Mucosa of gallbladder (tissue), 1 donor: ENCODE results near the gene ACTL7A. TPM values are rescaled to one million over a fixed set of nuclear protein-coding genes. Genes with fewer than 3 reads are reported as not detected.
"Not testable (repeated sequence)": the region's sequence is repeated elsewhere in the genome, so short reads cannot be mapped to it uniquely, and the experiment has no call there.

Experiments
- DNase-seq: peaks from one replicate; pipeline ENCODE4 v3.0.0-alpha.2; 2020; ENCODE audit warnings: low spot score
- total RNA-seq: library from RNA; stranded (reverse); gene quantifications from one replicate; pipeline ENCODE4 v1.2.1, GENCODE V29; 2021
- donor health status: DM: no; HTN: no; CAD: no.

ACTL7A gene
- total RNA-seq = not detected

DNA sequence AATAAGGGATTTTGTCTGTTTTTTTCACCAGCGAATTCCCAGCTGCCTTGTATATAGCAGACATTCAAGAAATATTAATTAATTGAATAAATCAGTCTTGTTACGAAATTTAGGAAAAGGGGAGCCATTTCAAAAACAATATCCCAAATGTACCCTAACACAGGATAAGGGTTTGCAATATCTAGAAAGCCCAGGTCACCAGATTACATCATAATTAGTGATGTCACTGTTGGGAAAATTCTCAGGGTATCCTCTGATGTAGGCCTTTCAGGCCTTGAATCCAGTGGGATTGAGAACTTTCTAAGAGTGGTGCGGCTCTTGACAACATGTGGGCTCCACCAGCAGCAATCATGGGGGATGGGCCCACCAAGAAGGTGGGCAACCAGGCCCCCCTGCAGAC, at the start of gene ACTL7A:
ACTL7A (plus strand) TSS at position 270 of the 400 bp plus-strand sequence; CDS start at position 327, 57 bp downstream.
- no peak for DNase-seq

DNA sequence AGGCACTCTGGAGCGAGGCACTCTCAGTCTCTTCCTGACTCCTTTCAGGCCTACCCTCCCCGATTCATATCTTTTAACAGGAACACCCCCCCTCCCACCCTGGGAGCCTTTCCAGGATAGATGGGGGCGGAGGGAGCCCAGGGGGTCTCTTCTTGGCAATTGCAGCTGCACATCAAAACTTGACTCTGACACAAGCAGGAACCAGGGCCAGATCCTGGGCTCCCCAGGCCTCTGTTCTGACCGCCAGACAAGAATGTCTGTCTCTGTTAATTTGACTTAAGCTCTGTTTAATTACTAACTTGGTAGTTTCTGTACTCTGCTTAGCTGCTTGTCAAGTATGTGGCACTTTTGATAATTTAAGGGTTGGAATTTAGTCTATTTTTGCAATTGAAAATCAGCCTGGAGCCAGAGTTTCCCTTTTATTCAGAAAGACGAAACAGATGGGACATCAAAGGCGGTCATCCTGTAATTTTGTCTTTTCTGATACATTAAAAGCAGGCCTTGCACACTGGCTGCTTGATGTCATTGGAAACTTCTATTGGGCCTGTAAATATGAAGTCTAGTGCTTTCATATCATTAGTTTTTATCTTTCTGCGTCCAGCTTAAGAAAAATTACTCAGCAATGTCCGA, 49.6 kb upstream of the ACTL7A start:
- DNase-seq = no peak

DNA sequence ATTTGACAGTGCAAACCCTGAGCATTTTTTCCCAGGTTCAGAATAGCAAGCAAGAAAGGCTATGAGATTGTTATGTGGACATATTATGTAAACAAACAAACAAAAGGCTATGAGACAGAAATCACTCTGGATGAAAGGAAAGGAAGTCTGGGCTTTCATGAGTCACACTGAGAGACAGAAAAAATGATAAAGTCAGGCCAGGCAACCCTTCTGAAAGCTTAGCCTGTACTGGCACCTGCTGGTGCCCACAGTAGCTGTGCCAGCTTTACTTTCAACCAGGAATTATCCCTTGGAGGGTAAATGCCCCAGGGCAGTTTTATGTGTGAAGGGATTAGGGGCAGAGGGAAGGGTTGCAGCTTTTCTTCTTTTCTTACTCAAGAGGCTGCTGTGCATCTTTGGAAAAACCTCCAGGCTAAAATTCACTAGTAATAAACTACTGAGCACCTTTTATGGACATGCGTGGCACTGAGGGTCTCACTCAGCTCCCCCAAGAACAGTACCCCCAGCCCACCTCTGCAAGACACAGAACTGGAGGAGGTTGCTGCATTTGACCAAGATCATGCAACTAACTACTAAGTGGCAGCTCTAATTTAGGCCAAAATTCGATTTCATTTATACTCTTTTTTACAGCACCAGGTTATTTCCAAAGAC, 48.0 kb upstream of the ACTL7A start:
- DNase-seq = no peak

- DNase-seq = no peak
Measured at GRCh38 chr9:108815156-108815555, 46.9 kb upstream of the ACTL7A start.

DNA sequence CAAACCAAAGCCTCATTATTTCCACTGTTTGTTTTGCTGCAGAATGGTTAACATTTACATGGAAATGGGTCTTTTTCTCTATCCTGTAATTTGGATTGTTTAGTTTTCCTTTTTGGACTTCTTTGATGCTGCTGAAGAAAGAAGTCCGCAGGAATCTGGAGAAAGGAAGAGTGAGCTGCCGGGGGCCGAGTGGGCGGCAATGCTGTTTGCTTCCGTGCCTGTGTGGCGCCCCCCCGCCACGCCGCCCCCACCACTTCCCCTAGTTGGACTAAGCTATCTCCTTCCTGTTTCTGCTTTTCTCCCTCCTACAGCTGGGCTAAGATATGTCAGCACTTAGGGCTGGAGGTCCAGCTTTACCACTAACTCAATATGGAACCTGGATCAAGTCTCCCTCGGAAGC, 46.0 kb upstream of the ACTL7A start:
- no peak for DNase-seq

GRCh38 chr9:108823829-108824228, 38.2 kb upstream of the ACTL7A start:
- DNase-seq = no peak

GRCh38 chr9:108830272-108830671, 31.8 kb upstream of the ACTL7A start:
- no peak for DNase-seq

DNA sequence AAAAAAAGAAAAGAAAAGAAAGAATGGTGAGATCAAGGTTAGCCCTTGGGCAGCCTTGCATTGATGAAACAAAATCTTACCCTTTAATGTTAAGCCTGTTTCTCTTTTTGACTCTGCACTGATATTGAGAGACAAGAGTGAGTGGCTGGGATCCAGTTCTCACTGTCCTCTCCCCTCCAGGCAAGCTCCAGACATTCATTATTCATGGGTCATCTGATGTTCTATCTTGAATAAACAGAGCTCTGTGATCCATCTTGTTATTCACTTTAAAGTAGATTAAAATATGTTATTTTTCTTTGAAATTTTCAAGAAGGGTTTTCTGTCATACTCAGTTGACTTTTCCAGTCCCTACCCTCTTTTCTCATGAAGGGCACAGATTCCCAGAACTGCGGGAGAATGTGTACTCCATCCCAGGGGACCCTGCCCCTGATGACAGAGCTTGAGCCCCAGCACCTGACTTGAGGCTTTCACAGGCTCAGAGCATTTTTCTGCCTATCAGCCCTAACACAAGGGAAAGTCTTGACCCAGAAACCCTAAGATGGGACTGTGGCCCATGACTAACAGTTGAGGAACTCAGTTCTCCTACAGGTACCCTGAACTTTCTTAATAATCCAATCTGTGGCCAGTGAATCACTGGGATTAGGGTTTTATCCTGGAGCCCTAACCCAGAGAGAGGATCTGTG, 30.4 kb upstream of the ACTL7A start:
- DNase-seq = no peak

GRCh38 chr9:108832179-108832500, 29.9 kb upstream of the ACTL7A start:
- DNase-seq = no peak

DNA sequence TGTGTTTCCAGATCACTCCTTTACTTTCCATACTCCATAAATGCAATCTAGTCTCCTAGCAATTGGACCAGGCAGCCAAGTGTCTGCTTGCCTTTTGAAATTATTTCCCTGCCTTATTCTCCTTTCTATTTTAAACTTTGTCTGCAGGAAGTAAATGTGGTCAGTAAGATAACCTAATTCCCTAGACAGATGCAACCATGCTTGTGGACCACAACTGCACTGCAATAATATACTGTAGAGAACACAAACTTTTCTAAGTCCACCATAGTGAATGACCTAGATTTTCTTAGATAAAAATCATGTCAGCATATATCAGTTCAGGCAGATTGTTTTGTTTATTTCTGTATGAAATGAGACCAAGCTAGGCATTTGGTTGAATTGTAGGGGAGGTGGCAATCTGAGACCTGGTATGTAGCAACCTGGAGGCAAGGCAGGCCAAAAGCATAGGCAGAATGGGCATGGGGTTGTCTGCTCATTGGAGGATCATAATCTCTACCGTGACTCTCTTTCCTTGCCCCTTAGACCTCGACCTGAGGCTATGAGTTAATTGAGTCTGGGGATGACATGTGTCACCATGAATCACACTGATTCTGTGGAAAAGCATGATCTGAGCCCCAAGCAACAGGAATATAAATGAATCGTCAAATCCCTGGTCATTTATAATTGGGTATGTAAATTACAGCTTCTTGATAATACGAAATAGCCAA, 27.0 kb upstream of the ACTL7A start:
- no peak for DNase-seq

DNA sequence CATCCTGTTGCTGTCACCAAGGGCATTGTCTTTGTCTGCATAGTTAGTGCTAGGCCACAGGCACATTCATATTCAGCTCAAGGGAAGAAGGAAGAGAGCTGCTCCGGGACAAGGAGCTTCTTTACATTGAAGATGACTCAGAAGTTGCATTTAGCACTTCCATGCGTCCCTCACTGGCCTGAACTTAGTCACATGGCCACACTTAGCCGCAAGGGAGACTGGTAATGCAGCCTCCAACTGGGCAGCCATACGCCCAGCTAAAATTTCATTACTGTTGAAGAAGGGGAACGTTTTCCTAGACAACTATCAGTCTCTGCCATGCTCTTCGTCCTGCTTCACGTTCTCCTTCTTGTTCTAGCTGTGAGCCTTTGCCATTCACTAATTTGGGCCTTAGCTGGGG, 26.2 kb upstream of the ACTL7A start:
- DNase-seq = no peak

DNA sequence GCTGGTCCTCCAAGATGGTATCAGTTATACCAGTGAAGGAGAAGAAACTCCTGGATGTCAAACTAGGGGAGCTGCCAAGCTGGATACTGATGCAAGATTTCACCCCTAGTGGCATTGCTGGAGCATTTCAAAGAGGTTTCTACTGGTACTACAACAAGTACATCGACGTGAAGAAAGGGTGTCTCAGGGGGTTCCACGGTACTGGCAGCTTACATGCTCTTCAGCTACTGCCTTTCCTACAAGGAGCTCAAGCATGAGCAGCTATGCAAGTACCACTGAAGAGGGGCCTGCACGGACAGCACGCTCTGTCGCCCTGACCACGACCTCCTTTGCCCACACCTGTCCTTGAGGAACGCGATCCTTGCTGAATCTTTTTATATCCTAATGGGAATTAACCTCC, 25.7 kb upstream of the ACTL7A start:
- no peak for DNase-seq

GRCh38 chr9:108836781-108837180, 25.3 kb upstream of the ACTL7A start:
- DNase-seq = no peak

GRCh38 chr9:108837530-108837929, 24.5 kb upstream of the ACTL7A start:
- no peak for DNase-seq

- no peak for DNase-seq
Measured at GRCh38 chr9:108838017-108838416, 24.0 kb upstream of the ACTL7A start.

GRCh38 chr9:108839561-108839960, 22.5 kb upstream of the ACTL7A start:
- DNase-seq = not testable (repeated sequence)

DNA sequence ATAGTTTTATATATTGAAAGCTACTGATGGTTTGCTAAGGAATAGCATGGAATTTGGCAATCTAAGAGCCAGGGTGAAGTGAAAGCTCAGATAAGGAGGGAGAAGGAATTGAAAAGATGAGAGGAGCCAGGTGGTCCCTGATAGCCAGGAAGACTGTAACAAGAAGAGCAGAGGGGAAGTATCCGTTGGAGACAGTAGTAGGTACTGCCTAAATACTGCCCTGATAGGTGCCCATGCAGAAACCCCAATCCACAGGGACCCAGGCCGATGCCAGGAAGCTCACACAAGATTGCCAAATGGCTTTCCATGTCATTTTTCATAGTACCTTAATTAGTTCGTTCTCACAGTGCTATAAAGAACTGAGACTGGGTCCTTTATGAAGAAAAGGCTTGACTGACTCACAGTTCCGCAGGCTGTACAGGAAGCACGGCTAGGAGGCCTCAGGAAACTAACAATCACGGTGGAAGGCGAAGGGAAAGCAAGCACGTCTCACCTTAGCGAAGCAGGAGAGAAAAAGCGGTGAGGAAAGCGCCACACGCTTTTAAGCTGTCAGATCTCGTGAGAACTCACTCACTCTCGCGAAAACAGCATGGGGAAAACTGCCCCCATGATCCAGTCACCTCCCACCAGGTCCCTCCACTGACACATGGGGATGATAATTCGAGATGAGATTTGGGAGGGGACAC, 19.3 kb upstream of the ACTL7A start:
- DNase-seq = no peak

GRCh38 chr9:108844391-108844790, 17.7 kb upstream of the ACTL7A start:
- no peak for DNase-seq

DNA sequence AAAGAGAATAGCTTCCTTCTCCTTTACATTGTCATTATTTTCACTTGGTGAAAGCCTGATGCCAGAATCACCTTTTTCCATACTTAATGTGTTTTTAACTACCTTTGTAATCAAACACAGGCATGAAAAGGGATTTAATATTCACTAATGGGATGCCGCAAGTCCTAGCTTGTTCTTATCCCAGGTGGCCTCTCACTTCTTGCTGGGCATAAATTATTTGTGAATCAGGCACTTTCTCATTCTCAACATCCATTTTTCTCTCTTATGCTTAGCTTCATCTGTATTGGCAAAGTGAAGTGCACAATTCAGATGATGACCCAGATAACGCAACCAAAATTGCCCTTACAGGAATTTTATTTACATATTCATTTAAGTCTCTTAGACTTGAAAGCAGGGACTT, 17.2 kb upstream of the ACTL7A start:
- DNase-seq = no peak

DNA sequence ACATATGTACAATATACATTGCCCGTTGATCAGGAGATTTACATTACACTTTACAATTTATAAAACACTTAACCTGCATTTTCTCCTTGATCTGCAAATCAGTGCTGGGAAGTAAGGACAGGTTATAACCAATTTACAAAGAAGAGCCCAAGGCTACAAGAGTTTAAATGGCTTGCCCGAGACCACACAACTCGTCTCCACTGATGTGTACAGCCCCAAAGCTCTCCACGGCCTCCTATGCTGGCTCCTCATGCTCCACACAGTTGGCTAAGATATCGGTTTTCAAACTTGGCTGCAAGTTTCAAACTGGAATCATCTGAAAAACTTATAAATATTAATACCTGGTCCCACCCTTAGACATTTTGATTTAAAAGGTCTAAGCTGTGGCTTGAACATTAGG, 16.6 kb upstream of the ACTL7A start:
- DNase-seq = no peak

DNA sequence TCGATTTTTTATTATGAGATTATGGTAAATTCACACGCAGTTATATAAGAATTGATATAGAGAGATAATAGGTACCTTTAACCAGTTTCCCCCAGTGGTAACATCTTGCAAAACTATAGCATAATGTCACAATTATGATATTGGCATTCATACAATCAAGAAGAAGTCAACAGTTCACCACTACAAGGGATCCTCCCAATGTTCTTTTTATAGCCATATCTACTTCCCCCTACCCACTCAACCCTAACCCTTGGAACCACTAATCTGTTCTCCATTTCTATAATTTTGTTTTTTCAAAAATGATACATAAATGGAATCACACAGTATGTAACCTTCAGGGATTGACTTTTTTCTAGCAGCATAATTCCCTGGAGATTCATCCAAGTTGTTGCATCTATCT, 16.1 kb upstream of the ACTL7A start:
- no peak for DNase-seq

DNA sequence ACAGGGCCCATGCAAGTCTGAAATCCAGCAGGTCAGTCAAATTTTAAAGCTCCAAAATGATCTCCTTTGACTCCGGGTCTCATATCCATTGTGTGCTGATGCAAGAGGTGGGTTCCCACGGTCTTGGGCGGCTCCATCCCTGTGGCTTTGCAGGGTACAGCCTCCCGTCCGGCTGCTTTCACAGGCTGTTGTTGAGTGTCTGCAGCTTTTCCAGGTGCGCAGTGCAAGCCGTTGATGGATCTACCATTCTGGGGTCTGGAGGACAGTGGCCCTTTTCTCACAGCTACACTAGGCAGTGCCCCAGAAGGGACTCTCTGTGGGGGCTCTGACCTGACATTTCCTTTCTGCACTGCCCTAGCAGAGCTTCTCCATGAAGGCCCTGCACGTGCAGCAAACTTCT, 13.8 kb upstream of the ACTL7A start:
- not testable (repeated sequence) for DNase-seq
